Chondrocyte (in vitro differentiated cells): ENCODE data around the gene F11R. TPM values are rescaled to one million over a fixed set of nuclear protein-coding genes. Genes with fewer than 3 reads are reported as not detected.
"Not testable (repeated sequence)": the region's sequence is repeated elsewhere in the genome, so short reads cannot be mapped to it uniquely, and the experiment has no call there.

Experiments used
- DNase-seq: peaks from one replicate; pipeline ENCODE4 v3.0.0; 2021; ENCODE audit warnings: mixed read lengths, low spot score
- H3K27ac Mint-ChIP-seq: one replicate; pipeline ENCODE4 v1.8.0; 2021; ENCODE audit warnings: mild to moderate bottlenecking, moderate library complexity, mixed read lengths; ENCODE audit not compliant: unreplicated experiment
- H3K27me3 Mint-ChIP-seq: 2 replicates; pipeline ENCODE4 v1.8.0; 2021; ENCODE audit warnings: low read depth, mixed read lengths
- H3K36me3 Mint-ChIP-seq: 2 replicates; pipeline ENCODE4 v1.8.0; 2021; ENCODE audit warnings: low read depth, mixed read lengths
- H3K4me1 Mint-ChIP-seq: 2 replicates; pipeline ENCODE4 v1.8.0; 2021; ENCODE audit warnings: low read depth, mild to moderate bottlenecking, mixed read lengths
- H3K4me3 Mint-ChIP-seq: one replicate; pipeline ENCODE4 v1.8.0; 2021; ENCODE audit warnings: mild to moderate bottlenecking, moderate library complexity, mixed read lengths; ENCODE audit not compliant: unreplicated experiment
- H3K9me3 Mint-ChIP-seq: 2 replicates; pipeline ENCODE4 v1.8.0; 2021; ENCODE audit warnings: low read depth, mixed read lengths
- total RNA-seq: library from RNA; stranded (reverse); gene quantifications from 3 replicates; pipeline ENCODE4 v1.2.1, GENCODE V29; 2021
- TF ChIP-seq, protein P1 (sequence below): fragments of 200-600 bp; sonication (generic); IDR thresholded peaks from 2 replicates; pipeline ENCODE4 v1.5.0; 2021; ENCODE audit warnings: antibody characterized with exemption, mild to moderate bottlenecking, moderate library complexity

F11R gene
- total RNA-seq, 1 donor from 2014 or later: 0.90 TPM

DNA sequence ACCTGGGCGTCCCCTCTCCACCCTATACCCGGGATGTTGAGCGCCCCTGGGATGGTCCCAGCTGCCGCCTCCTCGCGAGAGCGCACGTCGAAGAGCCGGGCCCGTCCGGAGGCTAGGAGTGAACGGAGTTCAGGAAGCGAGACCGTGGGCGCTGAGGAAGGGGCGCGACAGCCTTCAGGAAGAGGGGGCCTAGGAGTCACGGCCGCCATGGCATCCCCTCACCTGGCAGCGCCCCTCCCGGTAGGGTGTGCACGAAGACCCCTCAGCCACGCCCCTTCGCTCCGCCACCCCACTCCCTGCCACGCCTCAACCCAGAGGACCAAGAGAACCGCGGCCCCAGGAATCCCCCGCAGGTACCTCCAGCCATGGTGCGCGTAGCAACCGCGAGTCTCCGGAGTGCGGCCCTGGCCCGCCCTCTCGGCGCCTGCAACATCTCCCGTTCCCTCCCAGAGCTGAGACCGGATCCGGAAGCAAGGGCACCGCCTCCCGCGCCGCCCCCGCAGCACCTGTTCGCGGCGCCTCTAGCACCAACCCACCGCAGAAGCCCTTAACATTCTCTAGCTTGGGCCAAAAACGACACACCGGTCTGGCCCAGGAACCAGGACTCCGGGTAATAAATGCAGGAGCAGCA lies 17.7 kb upstream of the F11R start, which contains the start of gene TSTD1:
TSS of gene TSTD1 (minus strand) at position 442 of the 631 bp plus-strand sequence. CDS start at position 367, 75 bp downstream.
- no peaks in the 10 kb centered on the region for H3K9me3 Mint-ChIP-seq
- H3K27me3 Mint-ChIP-seq: no peaks in the 10 kb centered on the region
- no peak within 1 kb of the TSS for H3K4me3 Mint-ChIP-seq
- TF ChIP-seq, protein P1, sequence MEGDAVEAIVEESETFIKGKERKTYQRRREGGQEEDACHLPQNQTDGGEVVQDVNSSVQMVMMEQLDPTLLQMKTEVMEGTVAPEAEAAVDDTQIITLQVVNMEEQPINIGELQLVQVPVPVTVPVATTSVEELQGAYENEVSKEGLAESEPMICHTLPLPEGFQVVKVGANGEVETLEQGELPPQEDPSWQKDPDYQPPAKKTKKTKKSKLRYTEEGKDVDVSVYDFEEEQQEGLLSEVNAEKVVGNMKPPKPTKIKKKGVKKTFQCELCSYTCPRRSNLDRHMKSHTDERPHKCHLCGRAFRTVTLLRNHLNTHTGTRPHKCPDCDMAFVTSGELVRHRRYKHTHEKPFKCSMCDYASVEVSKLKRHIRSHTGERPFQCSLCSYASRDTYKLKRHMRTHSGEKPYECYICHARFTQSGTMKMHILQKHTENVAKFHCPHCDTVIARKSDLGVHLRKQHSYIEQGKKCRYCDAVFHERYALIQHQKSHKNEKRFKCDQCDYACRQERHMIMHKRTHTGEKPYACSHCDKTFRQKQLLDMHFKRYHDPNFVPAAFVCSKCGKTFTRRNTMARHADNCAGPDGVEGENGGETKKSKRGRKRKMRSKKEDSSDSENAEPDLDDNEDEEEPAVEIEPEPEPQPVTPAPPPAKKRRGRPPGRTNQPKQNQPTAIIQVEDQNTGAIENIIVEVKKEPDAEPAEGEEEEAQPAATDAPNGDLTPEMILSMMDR: no peak
- H3K4me1 Mint-ChIP-seq: no peaks in the 10 kb centered on the region
- DNase-seq: no peak
- H3K36me3 Mint-ChIP-seq: peaks cover 31% of the 10 kb centered on the region
- no peak within 1 kb of the TSS for H3K27ac Mint-ChIP-seq

DNA sequence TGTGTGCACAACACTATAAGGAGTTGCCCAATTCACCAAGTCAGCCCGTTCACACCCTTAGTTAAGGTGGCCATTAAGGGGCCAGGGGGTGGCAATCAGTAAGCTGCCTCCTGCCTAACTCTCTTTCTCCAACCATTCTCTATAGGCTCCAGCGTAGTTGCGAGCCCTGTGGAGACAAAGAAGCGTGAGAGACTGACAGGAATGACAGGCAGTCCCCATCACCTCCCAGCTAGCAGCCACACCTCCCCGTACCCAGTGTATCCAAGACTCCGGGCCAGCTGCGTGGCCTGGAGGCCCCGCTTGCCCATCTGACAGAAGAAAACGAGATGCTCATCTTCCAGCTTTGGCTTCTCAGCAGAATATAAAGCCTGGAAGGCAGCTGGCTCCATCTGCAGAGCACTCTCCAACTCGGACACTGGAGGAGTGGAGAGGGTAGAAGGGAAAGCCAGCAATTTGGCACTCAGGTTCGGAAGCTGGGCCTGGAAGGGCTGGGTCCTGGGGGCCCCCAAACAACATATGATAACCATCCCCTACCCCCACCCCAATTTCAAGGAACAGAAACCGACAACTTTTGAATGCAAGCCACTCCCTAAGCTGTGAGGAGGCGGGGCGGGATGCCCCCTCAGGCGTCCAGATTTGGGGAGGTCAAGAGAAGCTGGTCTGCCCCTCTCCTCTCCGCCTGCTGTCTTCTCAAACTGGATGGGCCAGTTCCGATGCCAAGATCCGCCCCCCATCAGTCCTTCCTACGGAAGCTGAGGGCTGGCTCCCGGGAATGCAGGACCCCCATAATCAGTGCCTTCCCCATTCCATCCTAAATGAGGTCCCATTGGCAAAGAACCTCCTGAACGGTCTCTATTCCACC lies 16.9 kb upstream of the F11R start:
- TF ChIP-seq, protein P1: no peak
- Mint-ChIP-seq H3K36me3 (peaks cover 31% of the 10 kb centered on the region), H3K9me3 (no peaks in the 10 kb centered on the region), H3K4me1 (no peaks in the 10 kb centered on the region), H3K27me3 (no peaks in the 10 kb centered on the region), H3K4me3 (no peak overlapping the region), H3K27ac (no peak overlapping the region)
- no peak for DNase-seq

DNA sequence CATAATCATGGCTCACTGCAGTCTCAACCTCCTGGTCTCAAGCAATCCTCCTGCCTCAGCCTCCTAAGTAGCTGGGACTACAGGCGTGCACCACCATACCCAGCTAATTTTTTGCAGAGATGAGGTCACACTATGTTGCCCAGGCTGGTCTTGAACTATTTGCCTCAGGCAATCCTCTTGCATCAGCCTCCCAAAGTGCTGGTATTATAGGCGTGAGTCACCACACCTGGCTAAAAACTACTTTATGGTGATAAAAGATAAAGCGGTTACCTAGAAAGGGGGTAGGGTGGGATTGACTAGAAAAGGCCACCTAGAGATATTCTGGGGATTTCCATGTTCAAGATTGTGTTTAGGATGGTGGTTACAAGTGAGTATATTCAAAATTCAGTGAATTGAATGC lies 12.8 kb upstream of the F11R start:
- Mint-ChIP-seq H3K9me3 (no peaks in the 10 kb centered on the region), H3K4me3 (no peak overlapping the region), H3K27ac (no peak overlapping the region), H3K27me3 (no peaks in the 10 kb centered on the region), H3K4me1 (no peaks in the 10 kb centered on the region), H3K36me3 (peaks cover 1% of the 10 kb centered on the region)
- DNase-seq: no peak
- TF ChIP-seq, protein P1: no peak

DNA sequence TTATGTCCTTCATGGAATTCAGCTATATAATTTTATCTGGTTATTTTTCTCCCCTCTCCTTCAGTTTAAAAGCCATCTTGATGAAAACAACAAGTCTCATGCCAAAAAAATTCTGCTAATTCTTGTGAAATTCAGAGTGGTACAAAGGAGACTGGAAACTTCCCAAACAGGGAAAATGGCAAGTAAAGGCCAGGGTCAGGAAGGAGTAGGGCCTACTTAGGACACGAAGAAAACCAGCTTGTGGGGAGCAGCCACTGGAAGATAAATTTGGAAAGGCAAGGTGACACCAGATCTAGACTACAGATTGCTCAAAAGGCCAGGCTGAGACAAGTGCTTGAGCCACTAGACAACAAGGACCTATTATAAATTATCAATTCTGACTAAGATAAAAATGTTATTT lies 11.5 kb upstream of the F11R start:
- no peak overlapping the region for H3K4me3 Mint-ChIP-seq
- no peak for DNase-seq
- TF ChIP-seq, protein P1: no peak
- H3K4me1 Mint-ChIP-seq: no peaks in the 10 kb centered on the region
- H3K9me3 Mint-ChIP-seq: no peaks in the 10 kb centered on the region
- no peak overlapping the region for H3K27ac Mint-ChIP-seq
- no peaks in the 10 kb centered on the region for H3K27me3 Mint-ChIP-seq
- H3K36me3 Mint-ChIP-seq: no peaks in the 10 kb centered on the region

DNA sequence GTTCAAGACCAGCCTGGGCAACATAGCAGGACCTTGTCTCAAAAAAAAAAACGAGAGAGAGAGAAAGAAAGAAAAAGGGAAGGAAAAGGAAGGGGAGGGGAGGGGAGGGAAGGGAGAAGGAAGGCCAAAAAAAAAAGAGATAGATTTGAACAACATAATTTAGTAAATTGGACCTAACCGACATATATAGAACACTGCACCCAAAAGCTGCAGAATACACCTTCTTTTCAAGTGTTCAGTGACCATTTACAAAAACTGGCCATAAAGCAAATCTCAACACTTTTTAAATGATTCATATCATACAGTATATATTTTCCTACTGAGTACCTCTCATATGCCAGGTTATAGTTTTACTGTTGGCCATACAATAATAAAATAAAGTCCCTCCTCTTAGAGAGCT lies 10.9 kb upstream of the F11R start:
- Mint-ChIP-seq H3K27me3 (no peaks in the 10 kb centered on the region), H3K27ac (no peak overlapping the region), H3K4me1 (no peaks in the 10 kb centered on the region), H3K9me3 (no peaks in the 10 kb centered on the region), H3K4me3 (no peak overlapping the region), H3K36me3 (no peaks in the 10 kb centered on the region)
- TF ChIP-seq, protein P1: no peak
- DNase-seq: no peak

DNA sequence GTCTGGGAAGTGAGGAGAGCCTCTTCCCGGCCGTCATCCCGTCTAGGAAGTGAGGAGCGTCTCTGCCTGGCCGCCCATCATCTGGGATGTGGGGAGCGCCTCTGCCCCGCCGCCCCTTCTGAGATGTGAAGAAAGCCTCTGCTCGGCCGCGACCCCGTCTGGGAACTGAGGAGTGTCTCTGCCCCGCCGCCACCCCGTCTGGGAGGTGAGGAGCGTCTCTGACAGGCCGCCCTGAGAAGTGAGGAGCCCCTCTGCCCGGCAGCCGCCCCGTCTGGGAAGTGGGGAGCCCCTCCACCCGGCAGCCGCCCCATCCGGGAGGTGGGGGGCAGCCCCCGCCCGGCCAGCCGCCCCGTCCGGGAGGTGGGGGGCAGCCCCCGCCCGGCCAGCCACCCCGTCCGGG lies 8.5 kb upstream of the F11R start:
- not testable (repeated sequence) for DNase-seq, H3K27ac Mint-ChIP-seq, H3K27me3 Mint-ChIP-seq, H3K4me1 Mint-ChIP-seq, H3K36me3 Mint-ChIP-seq, H3K4me3 Mint-ChIP-seq, H3K9me3 Mint-ChIP-seq

DNA sequence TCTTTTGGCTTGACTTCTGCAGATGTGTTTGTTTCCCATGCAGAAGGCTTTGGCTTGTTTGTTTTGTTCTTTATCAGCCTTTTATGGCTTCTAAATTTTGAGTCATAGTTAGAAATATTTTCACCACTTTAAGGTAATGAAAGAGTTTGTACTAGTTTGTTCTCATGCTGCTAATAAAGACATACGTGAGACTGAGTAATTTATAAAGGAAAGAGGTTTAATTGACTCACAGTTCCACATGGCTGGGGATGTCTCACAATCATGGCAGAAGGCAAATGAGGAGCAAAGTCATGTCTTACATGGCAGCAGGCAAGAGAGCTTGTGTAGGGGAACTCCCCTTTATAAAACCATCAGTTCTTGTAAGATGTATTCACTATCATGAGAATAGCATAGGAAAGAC lies 6.0 kb upstream of the F11R start:
- H3K36me3 Mint-ChIP-seq, H3K4me3 Mint-ChIP-seq, H3K27ac Mint-ChIP-seq, H3K27me3 Mint-ChIP-seq, DNase-seq, H3K4me1 Mint-ChIP-seq, H3K9me3 Mint-ChIP-seq: not testable (repeated sequence)

DNA sequence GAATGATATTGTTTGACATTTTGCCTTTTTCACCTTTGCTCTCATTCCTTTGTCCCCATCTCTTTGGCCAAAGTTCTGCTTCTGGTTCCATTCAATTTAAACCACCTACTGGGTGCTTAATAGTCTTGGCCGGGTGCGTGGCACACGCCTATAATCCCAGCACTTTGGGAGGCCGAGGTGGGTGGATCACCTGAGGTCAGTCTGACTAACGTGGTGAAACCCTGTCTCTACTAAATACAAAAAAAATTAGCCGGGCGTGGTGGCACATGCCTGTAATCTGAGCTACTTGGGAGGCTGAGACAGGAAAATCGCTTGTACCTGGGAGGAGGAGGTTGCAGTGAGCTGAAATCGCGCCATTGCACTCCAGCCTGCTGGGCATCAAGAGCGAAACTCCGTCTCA lies 1.5 kb upstream of the F11R start:
- not testable (repeated sequence) for H3K36me3 Mint-ChIP-seq, H3K9me3 Mint-ChIP-seq, H3K27ac Mint-ChIP-seq, H3K4me3 Mint-ChIP-seq, DNase-seq
- peaks cover 20% of the 10 kb centered on the region for H3K4me1 Mint-ChIP-seq
- H3K27me3 Mint-ChIP-seq: peaks cover 44% of the 10 kb centered on the region
